RWPE1 (cell line): ENCODE data around the gene ARFRP1.

Source experiments
- CTCF ChIA-PET: fragments of 350-600 bp; sonication (Branson Sonifier 250); formaldehyde crosslinking; extraction: SDS; loops from one replicate; lab custom pipeline; 2021; lab: Yijun Ruan, JAX
- POLR2A ChIA-PET: fragments of 400-600 bp; formaldehyde crosslinking; extraction: SDS; loops from one replicate; lab custom pipeline; 2020; ENCODE audit warnings: antibody characterized with exemption; ENCODE audit not compliant: low non-redundant PET; lab: Yijun Ruan, JAX
- DNase-seq: peaks from one replicate; pipeline ENCODE4 v3.0.0; 2012; ENCODE audit warnings: low spot score
- H3K27ac ChIP-seq: fragments of 450-650 bp; 2 replicates; pipeline ENCODE4 v1.5.1; 2017
- TF ChIP-seq, protein P1 (sequence below): fragments of 450-650 bp; conservative IDR thresholded peaks from 2 replicates; pipeline ENCODE4 v1.5.1; 2017; ENCODE audit warnings: low read depth, mild to moderate bottlenecking

ARFRP1 gene

DNA sequence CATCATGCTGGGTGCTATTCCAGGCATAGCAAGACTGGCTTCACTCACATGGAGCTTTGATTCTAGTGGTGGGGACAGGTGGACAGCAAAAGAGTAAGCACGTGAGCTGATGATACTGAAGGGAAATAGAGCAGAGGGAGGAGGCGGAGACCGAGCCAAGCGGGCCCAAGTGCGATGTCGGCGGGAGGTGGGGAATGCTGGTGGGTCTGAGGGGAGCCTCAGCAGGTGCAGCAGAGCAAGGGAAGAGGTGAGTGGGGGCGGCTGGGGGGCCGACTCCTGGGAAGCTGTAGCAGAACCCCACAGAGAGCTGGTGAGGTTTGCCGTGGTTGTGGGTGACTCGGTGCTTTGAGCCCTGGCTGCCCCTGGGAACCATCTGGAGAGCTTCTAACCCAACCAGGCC lies 39.4 kb downstream of the ARFRP1 start:
- CTCF ChIA-PET: interaction anchor here (0.6 to 0.7 kb wide), 3 partner anchors 12 to 250 kb away, joined by 3 to 4 read pairs (median 3); no protein-coding TSS in a partner anchor
- POLR2A ChIA-PET: interaction anchor here (0.8 kb wide), 1 partner anchor 12 kb away, joined by 3 read pairs; no protein-coding TSS in a partner anchor
- DNase-seq: no peak
- TF ChIP-seq, protein P1, sequence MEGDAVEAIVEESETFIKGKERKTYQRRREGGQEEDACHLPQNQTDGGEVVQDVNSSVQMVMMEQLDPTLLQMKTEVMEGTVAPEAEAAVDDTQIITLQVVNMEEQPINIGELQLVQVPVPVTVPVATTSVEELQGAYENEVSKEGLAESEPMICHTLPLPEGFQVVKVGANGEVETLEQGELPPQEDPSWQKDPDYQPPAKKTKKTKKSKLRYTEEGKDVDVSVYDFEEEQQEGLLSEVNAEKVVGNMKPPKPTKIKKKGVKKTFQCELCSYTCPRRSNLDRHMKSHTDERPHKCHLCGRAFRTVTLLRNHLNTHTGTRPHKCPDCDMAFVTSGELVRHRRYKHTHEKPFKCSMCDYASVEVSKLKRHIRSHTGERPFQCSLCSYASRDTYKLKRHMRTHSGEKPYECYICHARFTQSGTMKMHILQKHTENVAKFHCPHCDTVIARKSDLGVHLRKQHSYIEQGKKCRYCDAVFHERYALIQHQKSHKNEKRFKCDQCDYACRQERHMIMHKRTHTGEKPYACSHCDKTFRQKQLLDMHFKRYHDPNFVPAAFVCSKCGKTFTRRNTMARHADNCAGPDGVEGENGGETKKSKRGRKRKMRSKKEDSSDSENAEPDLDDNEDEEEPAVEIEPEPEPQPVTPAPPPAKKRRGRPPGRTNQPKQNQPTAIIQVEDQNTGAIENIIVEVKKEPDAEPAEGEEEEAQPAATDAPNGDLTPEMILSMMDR: no peak
- H3K27ac ChIP-seq: no peak overlapping the region

DNA sequence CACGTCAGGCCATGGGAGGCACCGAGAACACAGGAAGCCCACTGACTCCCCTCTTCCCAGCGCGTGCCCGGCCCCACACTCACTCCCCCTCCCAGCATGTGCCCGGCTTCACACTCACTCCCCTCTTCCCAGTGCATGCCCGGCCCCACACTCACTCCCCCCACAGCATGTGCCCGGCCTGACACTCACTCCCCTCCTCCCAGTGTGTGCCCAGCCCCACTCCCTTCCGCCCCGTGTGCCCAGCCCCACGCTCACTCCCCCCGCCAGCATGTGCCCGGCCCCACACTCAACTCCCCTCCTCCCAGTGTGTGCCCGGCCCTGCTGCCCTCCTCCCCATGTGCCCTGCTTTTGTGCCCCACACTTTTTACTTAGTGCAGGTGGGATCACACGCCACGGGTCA lies 39.9 kb downstream of the ARFRP1 start:
- TF ChIP-seq, protein P1: no peak
- POLR2A ChIA-PET: interaction anchor here (0.8 kb wide), 1 partner anchor 12 kb away, joined by 3 read pairs; no protein-coding TSS in a partner anchor
- no peak for DNase-seq
- no peak overlapping the region for H3K27ac ChIP-seq
- CTCF ChIA-PET: interaction anchor here (0.6 kb wide), 2 partner anchors 164 to 251 kb away, joined by 3 to 4 read pairs; no protein-coding TSS in a partner anchor

DNA sequence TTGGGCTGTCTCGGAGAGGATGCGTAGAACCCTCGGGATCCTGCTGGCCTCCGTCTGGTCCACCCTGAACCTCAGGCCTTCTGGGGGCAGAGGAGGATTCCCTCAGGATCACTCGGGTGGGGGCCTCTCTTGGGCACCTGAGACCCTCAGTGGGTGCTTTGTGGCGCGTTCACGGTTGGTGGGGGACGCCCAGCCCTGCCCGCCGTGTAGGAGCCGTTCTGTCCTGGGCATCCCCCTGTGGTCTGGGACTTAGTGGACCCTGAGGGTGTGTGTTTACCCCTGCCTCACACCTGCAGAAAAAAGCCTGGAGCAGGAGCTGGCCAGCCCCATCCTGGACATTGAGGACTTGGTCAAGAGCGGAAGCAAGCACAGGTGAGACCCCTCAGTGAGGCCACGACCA lies 42.1 kb downstream of the ARFRP1 start:
- peak overlapping the region; percentile 18 for H3K27ac ChIP-seq
- TF ChIP-seq, protein P1: no peak
- CTCF ChIA-PET: interaction anchor here (0.6 kb wide), 1 partner anchor 56 kb away, joined by 4 read pairs; no protein-coding TSS in a partner anchor
- POLR2A ChIA-PET: no interaction called here
- no peak for DNase-seq

DNA sequence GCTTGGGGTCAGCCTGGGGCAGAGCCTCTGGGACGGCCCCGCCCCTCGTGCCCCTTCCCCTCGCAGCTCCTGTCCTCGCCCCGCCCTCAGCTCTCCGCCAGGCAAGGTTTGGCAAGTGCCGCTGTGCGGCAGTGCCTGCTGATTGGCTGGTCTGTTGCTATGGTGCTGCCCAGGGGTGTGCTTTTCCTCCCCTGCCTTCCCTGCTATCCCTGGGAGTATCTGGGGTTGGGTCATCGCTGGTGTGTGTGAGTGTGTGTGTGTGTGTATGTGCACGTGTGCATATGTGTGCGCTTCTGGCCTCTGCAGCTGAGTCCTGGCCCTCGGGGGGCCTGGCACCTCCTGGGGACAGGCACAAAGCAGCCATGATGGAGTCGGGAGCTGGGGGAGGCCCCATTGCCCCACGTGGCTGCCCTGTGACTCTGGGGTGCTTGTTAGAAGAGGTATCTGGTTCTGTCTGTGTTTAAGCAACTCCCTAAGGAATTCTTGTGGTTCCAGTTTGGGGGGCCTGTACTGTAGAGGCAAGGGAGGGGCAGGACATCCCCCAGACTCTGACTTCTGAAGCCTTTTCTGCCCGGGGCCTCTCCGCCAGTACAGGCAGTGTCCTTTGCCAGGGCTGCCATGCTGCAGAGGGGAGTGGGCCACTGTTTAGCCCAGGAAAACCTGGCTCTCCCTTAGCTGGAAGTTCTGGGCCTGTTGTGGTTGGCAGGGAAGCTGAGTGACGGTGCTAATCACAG lies 42.7 kb downstream of the ARFRP1 start:
- no peak for DNase-seq
- ChIA-PET POLR2A (interaction anchor here (0.6 to 1.6 kb wide), 2 partner anchors 10 to 17 kb away, joined by 3 to 5 read pairs; no protein-coding TSS in a partner anchor), CTCF (interaction anchor here (0.6 kb wide), 1 partner anchor 56 kb away, joined by 4 read pairs; no protein-coding TSS in a partner anchor)
- peak overlapping the region; percentile 18 for H3K27ac ChIP-seq
- TF ChIP-seq, protein P1: no peak

DNA sequence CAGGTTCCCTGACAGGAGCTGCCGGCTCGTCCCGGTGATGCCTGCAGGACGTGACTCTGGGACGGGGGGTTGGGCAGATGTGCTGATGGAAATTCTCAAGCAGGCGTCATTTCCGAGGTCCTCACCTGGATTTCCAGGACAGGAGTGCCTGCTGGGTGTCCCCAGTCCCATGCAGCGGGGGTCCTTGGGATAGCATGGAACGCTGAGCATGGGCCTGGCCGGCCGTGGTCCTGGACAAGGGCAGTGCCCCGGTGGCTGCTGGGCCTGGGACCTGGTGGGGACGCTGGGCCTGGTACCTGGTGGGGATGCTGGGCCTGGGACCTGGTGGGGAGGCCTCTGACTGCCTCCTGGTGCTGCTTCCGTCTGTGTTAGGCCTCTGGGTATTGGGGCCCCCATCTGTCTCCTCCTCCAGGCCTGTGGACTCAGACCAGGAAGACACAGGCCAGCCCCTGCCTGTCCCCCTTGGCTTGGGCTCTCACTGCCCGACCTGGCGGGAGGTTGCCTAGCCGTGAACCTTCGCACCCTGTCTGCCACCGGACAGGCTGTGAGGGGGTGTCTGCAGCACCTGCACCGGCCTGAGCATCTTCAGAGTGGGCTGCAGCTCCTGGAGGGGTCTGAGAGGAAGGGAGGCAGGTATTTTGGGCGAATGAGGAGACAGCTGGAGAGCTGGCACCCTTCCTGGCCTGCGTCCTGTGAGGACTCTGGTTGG lies 43.5 kb downstream of the ARFRP1 start:
- TF ChIP-seq, protein P1: no peak
- ChIA-PET POLR2A (interaction anchor here (1.6 kb wide), 1 partner anchor 18 kb away, joined by 3 read pairs; no protein-coding TSS in a partner anchor), CTCF (no interaction called here)
- no peak for DNase-seq
- peak overlapping the region; percentile 18 for H3K27ac ChIP-seq

DNA sequence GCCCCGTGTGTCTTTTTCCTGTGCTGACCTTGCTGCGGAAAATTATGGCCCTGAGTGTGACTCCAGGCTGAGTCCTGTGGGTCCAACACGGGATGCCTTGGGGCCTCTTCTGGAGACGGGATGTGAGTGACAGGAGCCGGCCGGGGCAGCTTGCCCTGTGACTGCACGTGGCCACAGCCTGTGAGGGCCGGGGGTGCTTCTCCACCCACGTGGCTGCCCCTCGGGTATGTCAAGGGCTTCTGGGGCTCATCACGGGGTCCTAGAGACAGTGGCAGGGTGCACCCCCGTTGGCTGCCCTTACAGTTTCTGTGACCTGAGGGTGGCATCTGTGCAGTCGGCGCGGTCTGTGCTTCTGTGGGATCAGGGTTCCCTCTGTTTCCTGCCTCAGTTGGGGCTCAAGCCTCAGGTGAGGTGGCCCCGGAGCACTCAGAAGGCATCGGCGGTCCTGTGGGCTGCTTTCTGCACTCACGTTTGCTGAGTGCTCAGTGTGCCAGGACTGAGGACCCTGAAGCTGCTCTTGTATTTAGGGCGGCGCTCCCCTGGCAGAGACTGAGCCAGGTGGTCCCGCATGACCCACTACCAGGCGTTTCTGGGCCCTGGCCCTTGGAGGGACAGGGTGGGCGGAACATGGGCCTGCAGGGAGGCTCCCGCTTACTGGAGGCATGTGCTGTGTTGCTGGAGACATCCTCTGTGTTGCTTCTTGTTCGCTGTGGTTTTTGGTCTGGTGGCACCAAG lies 44.3 kb downstream of the ARFRP1 start:
- POLR2A ChIA-PET: no interaction called here
- TF ChIP-seq, protein P1: no peak
- no peak for DNase-seq
- H3K27ac ChIP-seq: peak overlapping the region; percentile 18
- CTCF ChIA-PET: no interaction called here
